ENCODE data around the gene SYT1.

SYT1 gene

GRCh38 chr12:79298506-79298905 lies 433.9 kb downstream of the SYT1 start:
- DNase-seq (ENCODE audit: low read depth) = peak; percentile 20
- no peak for TF ChIP-seq CTCF (conservative IDR thresholded peaks at IDR 0.05; ENCODE audit: control insufficient read depth, insufficient read depth, low read depth, low read length)
- no peak overlapping the region for H3K4me3 ChIP-seq (ENCODE audit: control insufficient read depth, low read depth, low read length)

- H3K4me3 ChIP-seq (ENCODE audit: control insufficient read depth, low read depth, low read length) = no peak overlapping the region
- no peak for TF ChIP-seq CTCF (conservative IDR thresholded peaks at IDR 0.05; ENCODE audit: control insufficient read depth, insufficient read depth, low read depth, low read length)
- DNase-seq (ENCODE audit: low read depth) = no peak
These were observed 435.0 kb downstream of the SYT1 start for GRCh38 chr12:79299447-79300198.

- no peak overlapping the region for H3K4me3 ChIP-seq (ENCODE audit: control insufficient read depth, low read depth, low read length)
- TF ChIP-seq CTCF (conservative IDR thresholded peaks at IDR 0.05; ENCODE audit: control insufficient read depth, insufficient read depth, low read depth, low read length) = no peak
- peak; percentile 72 for DNase-seq (ENCODE audit: low read depth)
These were observed 435.6 kb downstream of the SYT1 start for GRCh38 chr12:79300199-79300568.

GRCh38 chr12:79301181-79301580 lies 436.6 kb downstream of the SYT1 start:
- TF ChIP-seq CTCF (conservative IDR thresholded peaks at IDR 0.05; ENCODE audit: control insufficient read depth, insufficient read depth, low read depth, low read length) = no peak
- DNase-seq (ENCODE audit: low read depth) = no peak

GRCh38 chr12:79302162-79302814 lies 437.7 kb downstream of the SYT1 start:
- H3K4me3 ChIP-seq (ENCODE audit: control insufficient read depth, low read depth, low read length) = no peak overlapping the region
- no peak for DNase-seq (ENCODE audit: low read depth)
- no peak for TF ChIP-seq CTCF (conservative IDR thresholded peaks at IDR 0.05; ENCODE audit: control insufficient read depth, insufficient read depth, low read depth, low read length)

More at GRCh38 chr12:79301181-79301580, 436.6 kb downstream of the SYT1 start:
- H3K4me3 ChIP-seq (ENCODE audit: control insufficient read depth, low read depth, low read length) = no peak overlapping the region

- TF ChIP-seq CTCF (conservative IDR thresholded peaks at IDR 0.05; ENCODE audit: control insufficient read depth, insufficient read depth, low read depth, low read length) = no peak
- DNase-seq (ENCODE audit: low read depth) = no peak
- no peak overlapping the region for H3K4me3 ChIP-seq (ENCODE audit: control insufficient read depth, low read depth, low read length)
These were observed 442.8 kb downstream of the SYT1 start for GRCh38 chr12:79307340-79307739.
